KMS-11 (cell line): ENCODE measurements around the gene TEX10.

Experiments
- H2AFZ ChIP-seq: fragments of 200-600 bp; sonication (generic); 2 replicates; pipeline ENCODE4 v1.6.1; 2016; ENCODE audit warnings: antibody characterized with exemption, mixed run types, low read depth
- H3K27ac ChIP-seq: fragments of 200-600 bp; sonication (generic); 2 replicates; pipeline ENCODE4 v1.6.1; 2016; ENCODE audit warnings: mild to moderate bottlenecking, mixed run types
- H3K27me3 ChIP-seq: fragments of 200-600 bp; sonication (generic); 2 replicates; pipeline ENCODE4 v1.6.1; 2017; ENCODE audit warnings: mild to moderate bottlenecking, low read depth, mixed run types, moderate library complexity; ENCODE audit not compliant: insufficient read depth
- H3K36me3 ChIP-seq: fragments of 200-600 bp; sonication (generic); 2 replicates; pipeline ENCODE4 v1.6.1; 2017; ENCODE audit warnings: mild to moderate bottlenecking, mixed run types; ENCODE audit not compliant: insufficient read depth
- H3K4me1 ChIP-seq: fragments of 200-600 bp; sonication (generic); 2 replicates; pipeline ENCODE4 v1.6.1; 2016; ENCODE audit warnings: mild to moderate bottlenecking, low read depth, mixed run types; ENCODE audit not compliant: poor library complexity, severe bottlenecking
- H3K4me2 ChIP-seq: fragments of 200-600 bp; sonication (generic); 2 replicates; pipeline ENCODE4 v1.7.0; 2016; ENCODE audit warnings: mild to moderate bottlenecking, mixed run types
- H3K4me3 ChIP-seq: fragments of 200-600 bp; sonication (generic); IDR thresholded peaks from 2 replicates; pipeline ENCODE4 v1.6.1; 2017; ENCODE audit warnings: low read depth, low read length, mixed read lengths; ENCODE audit not compliant: insufficient read depth
- H3K79me2 ChIP-seq: fragments of 200-600 bp; sonication (generic); 2 replicates; pipeline ENCODE4 v1.6.1; 2016; ENCODE audit warnings: low read depth, mixed run types; ENCODE audit not compliant: insufficient read depth
- H3K9ac ChIP-seq: fragments of 200-600 bp; sonication (generic); 2 replicates; pipeline ENCODE4 v1.6.1; 2016; ENCODE audit warnings: mild to moderate bottlenecking, mixed run types
- H4K20me1 ChIP-seq: fragments of 200-600 bp; sonication (generic); 2 replicates; pipeline ENCODE4 v1.6.1; 2016; ENCODE audit warnings: mild to moderate bottlenecking, mixed run types; ENCODE audit not compliant: insufficient read depth
- TF ChIP-seq, protein P1 (sequence below): fragments of 200-600 bp; sonication (generic); conservative IDR thresholded peaks from 2 replicates; pipeline ENCODE4 v1.6.1; 2017; ENCODE audit warnings: low read depth, mild to moderate bottlenecking, antibody characterized with exemption, low read length, moderate library complexity, mixed read lengths

The TEX10 gene

DNA sequence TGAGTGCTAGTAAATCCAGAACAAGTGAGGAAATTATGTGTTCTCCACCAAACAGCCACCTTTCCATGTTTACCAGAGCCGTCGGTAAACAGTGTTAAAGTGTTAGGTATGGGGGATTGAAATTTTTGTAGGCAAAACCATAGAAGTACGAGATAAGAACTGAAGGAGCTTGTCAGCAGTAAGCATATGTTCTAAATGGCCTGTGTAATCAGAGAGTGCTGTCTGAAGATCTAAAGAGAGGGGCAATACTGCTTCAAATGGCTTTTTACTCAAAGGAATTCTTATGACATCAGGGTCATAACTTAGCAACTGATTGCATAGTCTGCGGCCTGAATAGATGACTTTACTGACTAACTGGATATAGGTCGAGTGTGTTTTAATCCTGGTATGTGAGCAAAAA, 13.4 kb upstream of the TEX10 start:
- H3K9ac ChIP-seq: no peak overlapping the region
- H3K4me3 ChIP-seq: no peak overlapping the region
- no peak overlapping the region for H2AFZ ChIP-seq
- H3K27me3 ChIP-seq: no peaks in the 10 kb centered on the region
- TF ChIP-seq, protein P1, sequence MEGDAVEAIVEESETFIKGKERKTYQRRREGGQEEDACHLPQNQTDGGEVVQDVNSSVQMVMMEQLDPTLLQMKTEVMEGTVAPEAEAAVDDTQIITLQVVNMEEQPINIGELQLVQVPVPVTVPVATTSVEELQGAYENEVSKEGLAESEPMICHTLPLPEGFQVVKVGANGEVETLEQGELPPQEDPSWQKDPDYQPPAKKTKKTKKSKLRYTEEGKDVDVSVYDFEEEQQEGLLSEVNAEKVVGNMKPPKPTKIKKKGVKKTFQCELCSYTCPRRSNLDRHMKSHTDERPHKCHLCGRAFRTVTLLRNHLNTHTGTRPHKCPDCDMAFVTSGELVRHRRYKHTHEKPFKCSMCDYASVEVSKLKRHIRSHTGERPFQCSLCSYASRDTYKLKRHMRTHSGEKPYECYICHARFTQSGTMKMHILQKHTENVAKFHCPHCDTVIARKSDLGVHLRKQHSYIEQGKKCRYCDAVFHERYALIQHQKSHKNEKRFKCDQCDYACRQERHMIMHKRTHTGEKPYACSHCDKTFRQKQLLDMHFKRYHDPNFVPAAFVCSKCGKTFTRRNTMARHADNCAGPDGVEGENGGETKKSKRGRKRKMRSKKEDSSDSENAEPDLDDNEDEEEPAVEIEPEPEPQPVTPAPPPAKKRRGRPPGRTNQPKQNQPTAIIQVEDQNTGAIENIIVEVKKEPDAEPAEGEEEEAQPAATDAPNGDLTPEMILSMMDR: no peak
- no peak overlapping the region for H3K4me2 ChIP-seq
- H3K4me1 ChIP-seq: no peaks in the 10 kb centered on the region
- no peaks in the 10 kb centered on the region for H4K20me1 ChIP-seq
- no peaks in the 10 kb centered on the region for H3K79me2 ChIP-seq
- H3K36me3 ChIP-seq: no peaks in the 10 kb centered on the region
- no peak overlapping the region for H3K27ac ChIP-seq

DNA sequence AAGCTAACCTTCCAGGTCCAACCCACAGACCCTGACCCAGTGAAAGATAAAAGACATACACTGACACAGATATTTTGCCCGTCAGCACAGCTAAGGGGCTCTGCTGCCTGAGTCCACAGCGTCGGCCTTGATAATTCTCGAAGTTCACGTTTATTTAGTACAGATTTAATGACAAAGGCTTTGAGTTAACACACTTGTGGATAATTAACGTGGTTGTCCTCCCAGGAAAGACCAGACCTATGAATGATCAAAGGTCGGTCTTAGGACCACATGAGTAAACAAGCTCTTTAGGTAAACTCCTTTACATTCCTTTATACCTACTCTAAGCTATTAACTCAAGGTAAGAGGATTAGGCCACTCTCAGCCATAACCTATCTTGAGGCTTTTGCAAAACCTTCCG, 11.3 kb upstream of the TEX10 start:
- Histone ChIP-seq H3K79me2 (no peaks in the 10 kb centered on the region), H4K20me1 (no peaks in the 10 kb centered on the region), H3K4me1 (no peaks in the 10 kb centered on the region), H3K27ac (no peak overlapping the region), H3K27me3 (no peaks in the 10 kb centered on the region), H3K9ac (no peak overlapping the region), H3K36me3 (no peaks in the 10 kb centered on the region), H2AFZ (no peak overlapping the region), H3K4me3 (no peak overlapping the region), H3K4me2 (no peak overlapping the region)
- TF ChIP-seq, protein P1: no peak

DNA sequence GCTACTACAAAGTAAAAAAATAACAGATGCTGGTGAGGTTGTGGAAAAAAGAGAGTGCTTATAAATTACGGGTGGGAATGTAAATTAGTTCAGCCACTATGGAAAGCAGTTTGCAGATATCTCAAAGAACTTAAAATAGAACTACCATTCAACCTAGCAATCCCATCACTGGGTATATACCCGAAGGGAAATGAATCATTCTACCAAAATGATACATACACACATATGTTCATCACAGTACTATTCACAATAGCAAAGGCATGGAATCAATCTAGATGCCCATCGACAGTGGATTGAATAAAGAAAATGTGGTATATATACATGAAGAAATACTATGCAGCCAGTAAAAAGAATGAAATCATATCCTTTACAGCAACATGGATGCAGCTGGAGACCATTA, 6.3 kb upstream of the TEX10 start:
- Histone ChIP-seq H3K4me1 (peaks cover 4% of the 10 kb centered on the region), H3K9ac (no peak overlapping the region), H2AFZ (no peak overlapping the region), H3K36me3 (no peaks in the 10 kb centered on the region), H4K20me1 (no peaks in the 10 kb centered on the region), H3K79me2 (no peaks in the 10 kb centered on the region), H3K27me3 (no peaks in the 10 kb centered on the region), H3K27ac (no peak overlapping the region), H3K4me3 (no peak overlapping the region), H3K4me2 (no peak overlapping the region)
- TF ChIP-seq, protein P1: no peak

DNA sequence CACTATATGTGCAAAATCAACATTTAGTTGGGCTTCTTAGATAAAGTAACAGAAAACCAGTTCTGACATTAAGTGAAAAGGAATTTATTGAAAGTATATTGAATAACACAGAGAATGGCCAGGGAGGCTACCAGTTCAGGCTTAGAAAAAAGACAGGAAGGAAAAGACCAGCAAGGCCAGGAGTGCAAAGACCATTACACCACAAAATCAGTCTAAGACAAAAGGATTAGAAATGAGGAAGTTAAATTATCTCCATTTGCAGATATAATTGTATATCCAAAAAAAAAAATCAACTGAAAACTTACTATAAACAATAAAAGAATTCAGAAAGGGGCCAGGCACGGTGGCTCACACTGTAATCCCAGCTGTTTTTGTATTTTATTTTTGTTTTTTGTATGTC, 4.8 kb upstream of the TEX10 start:
- Histone ChIP-seq H3K4me1 (peaks cover 11% of the 10 kb centered on the region), H3K79me2 (peaks cover 2% of the 10 kb centered on the region), H3K36me3 (no peaks in the 10 kb centered on the region), H3K27ac (no peak overlapping the region), H3K27me3 (no peaks in the 10 kb centered on the region), H3K4me2 (no peak overlapping the region), H3K4me3 (no peak overlapping the region), H3K9ac (no peak overlapping the region), H2AFZ (no peak overlapping the region), H4K20me1 (no peaks in the 10 kb centered on the region)
- TF ChIP-seq, protein P1: no peak
